GM21786 (cell line): ENCODE results near the gene MAOA.
"Not testable (repeated sequence)": the region's sequence is repeated elsewhere in the genome, so short reads cannot be mapped to it uniquely, and the experiment has no call there.

Source experiments
- ATAC-seq: cut with Tn5 transposase; IDR thresholded peaks from one replicate; pipeline ENCODE4 v1.9.1; 2021; ENCODE audit not compliant: unreplicated experiment

Gene MAOA

GRCh38 chrX:43656005-43656494 is at the start of gene MAOA:
TSS of gene MAOA (plus strand) at chrX:43656299. CDS start at chrX:43656342, 43 bp downstream.
- no peak for ATAC-seq

GRCh38 chrX:43612400-43612799 is 43.7 kb upstream of the MAOA start:
- no peak for ATAC-seq

- ATAC-seq, result no peak
These were observed 40.4 kb upstream of the MAOA start for GRCh38 chrX:43615660-43616059.

- ATAC-seq, result no peak
These were observed 37.5 kb upstream of the MAOA start for GRCh38 chrX:43618366-43619205.

DNA sequence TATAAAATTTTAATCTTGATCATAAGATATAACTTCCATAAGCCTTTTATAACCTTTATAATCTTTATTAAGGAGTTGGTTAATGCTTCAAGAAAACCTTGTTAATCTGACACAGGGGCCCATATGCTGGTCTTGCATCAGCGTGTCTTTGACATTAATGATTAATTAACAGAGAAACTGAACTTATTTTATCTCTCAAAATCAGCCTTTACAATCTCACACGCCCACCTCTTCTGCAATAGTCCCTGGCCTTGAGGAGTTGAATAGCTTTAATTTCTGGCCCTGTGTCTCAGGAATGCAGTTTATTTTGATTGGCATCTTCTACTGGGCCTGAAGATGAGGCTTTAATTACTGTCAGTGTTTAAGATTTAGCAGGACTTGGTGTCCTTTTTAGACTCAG is 36.2 kb upstream of the MAOA start:
- ATAC-seq, result not testable (repeated sequence)

- no peak for ATAC-seq
These were observed 29.0 kb upstream of the MAOA start for GRCh38 chrX:43627147-43627546.

GRCh38 chrX:43627669-43628068 is 28.4 kb upstream of the MAOA start:
- no peak for ATAC-seq

DNA sequence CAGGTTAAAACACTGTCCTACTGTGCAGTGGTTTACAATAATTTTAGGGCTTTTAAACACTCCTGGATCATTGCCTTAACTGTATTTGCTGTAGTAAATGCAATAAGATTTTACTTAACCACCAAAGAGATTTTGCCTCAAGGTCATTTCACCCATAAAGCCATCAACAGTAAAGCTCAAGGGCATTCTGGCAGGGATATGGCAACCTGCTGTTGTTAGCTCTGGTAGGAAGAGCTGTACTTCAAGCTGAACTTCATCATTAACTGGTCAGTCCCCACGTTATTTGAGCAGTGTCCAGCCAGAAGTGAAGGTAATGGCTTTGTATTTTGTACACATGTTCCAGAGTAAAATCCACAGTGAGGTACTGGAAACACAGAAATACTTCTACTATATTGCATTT is 26.9 kb upstream of the MAOA start:
- no peak for ATAC-seq

DNA sequence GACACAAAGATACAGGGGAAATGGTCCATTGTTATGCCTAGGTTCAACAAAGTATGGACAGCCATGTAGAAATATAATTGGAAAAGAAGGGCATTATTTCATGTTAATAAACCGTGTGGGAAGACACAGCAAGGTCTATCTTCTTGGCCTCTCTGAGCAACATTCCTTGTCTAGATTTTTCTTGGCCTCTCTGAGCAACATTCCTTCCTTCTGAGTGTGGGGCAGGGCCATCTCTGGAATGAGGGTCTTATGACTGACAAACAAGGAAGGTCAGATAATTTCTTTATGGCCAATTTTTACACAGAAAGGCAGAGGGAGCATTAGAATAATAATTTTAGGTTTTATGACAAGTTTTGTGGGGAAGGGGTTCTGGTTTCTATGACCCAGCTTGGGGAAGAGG is 24.3 kb upstream of the MAOA start:
- ATAC-seq, result no peak

DNA sequence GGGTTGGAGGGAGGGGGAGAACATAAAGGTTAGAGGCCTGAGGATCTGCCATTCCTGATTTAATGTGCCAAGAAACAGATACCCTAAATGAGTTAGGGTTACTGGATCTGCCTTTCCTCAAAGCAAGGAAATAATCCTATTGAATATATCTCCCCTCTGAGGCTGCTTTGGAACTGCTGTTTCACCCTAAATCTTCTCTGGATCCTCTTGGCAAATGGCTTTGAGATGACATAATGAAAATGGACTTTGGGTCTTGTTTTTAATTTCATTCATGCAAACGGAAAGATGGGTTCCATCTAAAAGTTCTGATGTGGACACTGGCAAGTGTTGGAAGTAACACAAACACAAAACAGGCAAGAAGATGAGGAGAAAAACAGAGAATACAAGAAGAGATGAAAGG is 23.0 kb upstream of the MAOA start:
- ATAC-seq, result no peak

- ATAC-seq, result no peak
These were observed 22.3 kb upstream of the MAOA start for GRCh38 chrX:43633757-43634156.

DNA sequence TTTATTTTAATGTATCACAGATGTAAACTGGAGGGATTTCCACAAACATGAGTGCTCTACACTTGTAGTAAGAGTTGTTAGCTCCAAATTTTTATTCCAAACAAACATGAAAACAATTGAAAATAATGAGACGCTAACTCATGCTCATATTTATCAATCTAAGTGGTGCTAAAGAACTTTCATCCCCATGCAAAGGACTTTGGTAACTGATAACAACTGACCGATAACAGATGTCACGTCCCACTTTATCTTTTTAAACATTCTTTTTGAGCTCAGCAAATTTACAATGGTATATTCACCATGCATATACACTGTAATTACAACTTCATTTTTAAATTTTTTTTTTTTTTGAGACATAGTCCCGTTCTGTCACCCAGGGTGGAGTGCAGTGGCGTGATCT is 15.6 kb upstream of the MAOA start:
- no peak for ATAC-seq

DNA sequence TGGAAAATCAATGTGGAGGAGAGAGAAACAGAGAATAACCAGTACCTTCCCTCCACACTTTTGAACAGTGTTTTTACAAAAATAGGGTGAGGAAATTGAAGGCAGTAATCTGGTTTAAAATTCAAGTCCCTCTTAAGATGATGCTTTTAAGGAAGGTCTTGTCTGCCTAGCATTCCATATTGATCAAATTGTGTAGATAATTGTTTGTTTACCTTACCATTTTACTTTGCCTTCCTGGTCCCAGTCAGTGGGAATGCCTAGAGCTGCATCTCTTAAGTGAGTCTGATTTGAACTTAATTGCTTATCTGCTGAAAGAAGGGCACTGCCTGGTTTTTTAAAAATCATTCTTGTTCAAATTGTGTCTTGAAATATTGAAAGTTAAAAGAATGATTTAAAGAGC is 14.4 kb upstream of the MAOA start:
- ATAC-seq, result no peak

GRCh38 chrX:43643201-43643600 is 12.9 kb upstream of the MAOA start:
- ATAC-seq, result no peak

- no peak for ATAC-seq
These were observed 12.4 kb upstream of the MAOA start for GRCh38 chrX:43643662-43644061.

DNA sequence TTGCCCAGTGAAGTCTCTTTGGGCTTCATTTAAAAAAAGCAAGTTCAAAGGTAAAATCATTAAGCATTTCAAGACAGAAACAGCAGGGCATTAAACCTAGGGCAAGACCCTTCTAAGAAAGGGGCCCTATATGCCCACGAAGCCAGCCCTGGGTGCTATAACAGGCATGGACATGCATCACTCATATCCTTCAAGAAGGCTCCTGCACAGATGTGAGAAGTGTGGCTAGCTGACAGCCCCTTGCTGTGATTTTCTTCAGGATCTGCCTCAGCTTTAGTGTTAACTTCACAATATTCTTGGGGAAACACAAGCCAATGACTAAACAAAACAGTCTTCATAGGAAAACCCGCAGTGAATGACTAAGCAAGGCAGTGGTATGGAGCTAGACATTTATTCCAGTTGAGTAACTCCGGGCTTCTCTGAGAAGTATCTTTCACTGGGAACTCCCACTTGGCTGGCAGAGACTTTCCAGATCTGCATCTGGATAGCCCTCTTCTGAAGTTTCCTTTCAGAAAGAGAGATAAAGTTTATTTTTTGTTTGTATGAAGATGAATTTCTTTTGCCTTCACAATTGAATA is 11.9 kb upstream of the MAOA start:
- ATAC-seq, result no peak

- no peak for ATAC-seq
These were observed 9.3 kb upstream of the MAOA start for GRCh38 chrX:43646800-43647199.

GRCh38 chrX:43654431-43655150 is 1.5 kb upstream of the MAOA start:
- ATAC-seq, result peak; percentile 96

GRCh38 chrX:43655151-43656004 is 721 bp upstream of the MAOA start:
- no peak for ATAC-seq

GRCh38 chrX:43657671-43658070 is 1.6 kb downstream of the MAOA start:
- no peak for ATAC-seq
